Lower leg skin (tissue), 4 donors: ENCODE measurements around the gene RAB3C. TPM values are rescaled to one million over a fixed set of nuclear protein-coding genes. Genes with fewer than 3 reads are reported as not detected.
A peak's percentile ranks its signal among the peaks of the same experiment; 100 is the strongest.
"Not testable (repeated sequence)": the region's sequence is repeated elsewhere in the genome, so short reads cannot be mapped to it uniquely, and the experiment has no call there.

Source experiments
- DNase-seq, 2 donors: peaks; one replicate each; pipeline ENCODE4 v3.0.0-alpha.2; 2019; ENCODE audit warnings: low spot score in 2 of 2
- H3K4me3 ChIP-seq: fragments of 200-600 bp; sonication (generic); 2 replicates; pipeline ENCODE4 v1.5.1; 2017; ENCODE audit warnings: mild to moderate bottlenecking, low read depth; ENCODE audit not compliant: poor library complexity, severe bottlenecking
- POLR2A ChIP-seq, 2 donors: fragments of 450-650 bp; IDR thresholded peaks; one replicate each; pipeline ENCODE4 v1.6.1; 2016 to 2017; ENCODE audit warnings: antibody characterized with exemption in 2 of 2, mild to moderate bottlenecking in 1 of 2, moderate library complexity in 1 of 2
- WGBS, 2 donors: methylation state at CpG; one replicate each; pipeline ENCODE4 v1.1.5; 2018; 5-methylcytosine and 5-hydroxymethylcytosine counted together
- intact Hi-C: fragments of 100-400 bp; cut with DNase I; formaldehyde crosslinking; loops from one replicate; pipeline ENCODE4 v1.15.0; 2023; ENCODE audit warnings: low total_unique reads
- total RNA-seq, 4 donors: library from RNA; depleted of rRNA; stranded (reverse); fragments of >200 nt; gene quantifications; one replicate each; pipeline ENCODE4 v1.1.0, GENCODE V29; 2016
- TF ChIP-seq, protein P1 (sequence below), 3 donors: fragments of 450-650 bp; IDR thresholded peaks; one replicate each; pipeline ENCODE4 v1.5.1; 2016; ENCODE audit warnings: antibody characterized with exemption in 3 of 3, mild to moderate bottlenecking in 3 of 3, moderate library complexity in 2 of 3

Gene RAB3C
- total RNA-seq, 4 donors from 2014 or later = 0.04 to 1.2 (median 0.14) TPM

DNA sequence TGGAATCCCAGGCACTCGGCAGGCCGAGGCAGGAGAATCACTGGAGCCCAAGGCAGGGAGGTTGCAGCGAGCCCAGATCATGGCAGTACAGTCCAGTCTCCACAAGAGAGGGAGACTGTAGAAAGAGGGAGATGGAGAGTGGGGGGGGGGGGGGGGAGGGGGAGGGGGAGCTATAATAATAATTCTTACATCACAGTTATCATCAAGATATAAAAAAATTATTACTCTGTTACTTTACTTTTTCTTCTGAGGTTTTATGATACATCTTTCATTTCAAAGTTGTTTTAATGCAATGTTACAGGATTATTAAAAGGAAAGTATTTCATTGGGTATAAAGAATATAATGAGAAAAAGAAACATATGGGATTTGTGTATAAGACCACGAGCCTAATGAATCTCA lies 17.8 kb upstream of the RAB3C start:
- 81 to 91% methylated on average over 4 of the region's 4 CpGs for WGBS, 2 donors
- intact Hi-C loops = no loop called here
- DNase-seq = no peak
- no peak overlapping the region for H3K4me3 ChIP-seq
- TF ChIP-seq POLR2A (IDR thresholded peaks at IDR 0.05) = no peak
- TF ChIP-seq, protein P1, sequence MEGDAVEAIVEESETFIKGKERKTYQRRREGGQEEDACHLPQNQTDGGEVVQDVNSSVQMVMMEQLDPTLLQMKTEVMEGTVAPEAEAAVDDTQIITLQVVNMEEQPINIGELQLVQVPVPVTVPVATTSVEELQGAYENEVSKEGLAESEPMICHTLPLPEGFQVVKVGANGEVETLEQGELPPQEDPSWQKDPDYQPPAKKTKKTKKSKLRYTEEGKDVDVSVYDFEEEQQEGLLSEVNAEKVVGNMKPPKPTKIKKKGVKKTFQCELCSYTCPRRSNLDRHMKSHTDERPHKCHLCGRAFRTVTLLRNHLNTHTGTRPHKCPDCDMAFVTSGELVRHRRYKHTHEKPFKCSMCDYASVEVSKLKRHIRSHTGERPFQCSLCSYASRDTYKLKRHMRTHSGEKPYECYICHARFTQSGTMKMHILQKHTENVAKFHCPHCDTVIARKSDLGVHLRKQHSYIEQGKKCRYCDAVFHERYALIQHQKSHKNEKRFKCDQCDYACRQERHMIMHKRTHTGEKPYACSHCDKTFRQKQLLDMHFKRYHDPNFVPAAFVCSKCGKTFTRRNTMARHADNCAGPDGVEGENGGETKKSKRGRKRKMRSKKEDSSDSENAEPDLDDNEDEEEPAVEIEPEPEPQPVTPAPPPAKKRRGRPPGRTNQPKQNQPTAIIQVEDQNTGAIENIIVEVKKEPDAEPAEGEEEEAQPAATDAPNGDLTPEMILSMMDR (IDR thresholded peaks at IDR 0.05) = no peak

DNA sequence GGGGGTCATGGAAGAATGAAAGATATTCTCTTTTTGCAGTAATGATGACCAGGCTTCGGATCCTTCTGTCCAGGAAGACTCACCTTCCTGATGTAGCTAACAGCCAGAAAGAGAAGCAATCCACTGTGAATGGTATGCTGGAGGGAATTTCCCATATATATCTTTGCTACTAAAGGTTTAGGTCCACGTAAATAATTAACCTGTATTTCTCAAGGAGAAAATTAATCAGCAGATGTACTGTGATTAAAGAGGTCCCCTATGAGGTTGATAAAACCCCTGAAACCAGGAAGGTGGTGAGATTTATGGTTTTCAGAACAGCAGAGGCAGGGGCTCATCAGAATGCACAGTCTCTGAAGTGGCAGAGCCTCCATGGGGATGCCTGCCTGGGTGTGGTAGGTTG lies 11.4 kb upstream of the RAB3C start:
- intact Hi-C loops = no loop called here
- no peak overlapping the region for H3K4me3 ChIP-seq
- no peak for DNase-seq
- 74 to 79% methylated on average over 2 of the region's 2 CpGs for WGBS, 2 donors
- TF ChIP-seq, protein P1 (IDR thresholded peaks at IDR 0.05) = no peak
- no peak for TF ChIP-seq POLR2A (IDR thresholded peaks at IDR 0.05)

DNA sequence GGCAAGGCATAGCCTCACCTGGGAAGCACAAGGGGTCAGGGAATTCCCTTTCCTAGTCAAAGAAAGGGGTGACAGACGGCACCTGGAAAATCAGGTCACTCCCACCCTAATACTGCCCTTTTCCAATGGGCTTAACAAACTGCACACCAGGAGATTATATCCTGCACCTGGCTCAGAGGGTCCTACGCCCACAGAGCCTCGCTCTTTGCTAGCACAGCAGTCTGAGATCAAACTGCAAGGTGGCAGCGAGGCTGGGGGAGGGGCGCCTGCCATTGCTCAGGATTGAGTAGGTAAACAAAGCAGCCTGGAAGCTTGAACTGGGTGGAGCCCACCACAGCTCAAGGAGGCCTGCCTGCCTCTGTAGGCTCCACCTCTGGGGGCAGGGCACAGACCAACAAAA lies 9.9 kb upstream of the RAB3C start:
- intact Hi-C loops, H3K4me3 ChIP-seq, DNase-seq: not testable (repeated sequence)
- WGBS, 2 donors = 84 to 89% methylated on average over 5 of the region's 5 CpGs

DNA sequence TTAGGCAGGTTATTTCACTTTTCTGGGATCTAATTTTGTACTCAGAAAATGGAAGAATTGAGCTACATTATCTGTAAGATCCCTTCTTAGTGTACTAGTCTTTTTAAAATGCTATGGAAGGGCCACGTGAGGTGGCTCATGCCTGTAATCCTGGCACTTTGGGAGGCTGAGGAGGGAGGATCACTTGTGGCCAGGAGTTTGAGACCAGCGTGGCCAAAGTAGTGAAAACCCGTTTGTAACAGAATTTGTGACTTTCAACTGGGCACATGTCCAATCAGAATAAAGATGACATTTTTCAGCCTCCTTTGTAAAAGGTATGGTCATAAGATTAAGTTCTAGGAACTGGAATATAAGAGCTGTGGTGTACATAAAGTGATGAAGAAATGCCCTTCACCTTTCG lies 3.1 kb upstream of the RAB3C start:
- DNase-seq = no peak
- TF ChIP-seq, protein P1 (IDR thresholded peaks at IDR 0.05) = no peak
- TF ChIP-seq POLR2A (IDR thresholded peaks at IDR 0.05) = no peak
- WGBS, 2 donors = 67 to 68% methylated on average over 4 of the region's 4 CpGs
- intact Hi-C loops = no loop called here
- no peak overlapping the region for H3K4me3 ChIP-seq

DNA sequence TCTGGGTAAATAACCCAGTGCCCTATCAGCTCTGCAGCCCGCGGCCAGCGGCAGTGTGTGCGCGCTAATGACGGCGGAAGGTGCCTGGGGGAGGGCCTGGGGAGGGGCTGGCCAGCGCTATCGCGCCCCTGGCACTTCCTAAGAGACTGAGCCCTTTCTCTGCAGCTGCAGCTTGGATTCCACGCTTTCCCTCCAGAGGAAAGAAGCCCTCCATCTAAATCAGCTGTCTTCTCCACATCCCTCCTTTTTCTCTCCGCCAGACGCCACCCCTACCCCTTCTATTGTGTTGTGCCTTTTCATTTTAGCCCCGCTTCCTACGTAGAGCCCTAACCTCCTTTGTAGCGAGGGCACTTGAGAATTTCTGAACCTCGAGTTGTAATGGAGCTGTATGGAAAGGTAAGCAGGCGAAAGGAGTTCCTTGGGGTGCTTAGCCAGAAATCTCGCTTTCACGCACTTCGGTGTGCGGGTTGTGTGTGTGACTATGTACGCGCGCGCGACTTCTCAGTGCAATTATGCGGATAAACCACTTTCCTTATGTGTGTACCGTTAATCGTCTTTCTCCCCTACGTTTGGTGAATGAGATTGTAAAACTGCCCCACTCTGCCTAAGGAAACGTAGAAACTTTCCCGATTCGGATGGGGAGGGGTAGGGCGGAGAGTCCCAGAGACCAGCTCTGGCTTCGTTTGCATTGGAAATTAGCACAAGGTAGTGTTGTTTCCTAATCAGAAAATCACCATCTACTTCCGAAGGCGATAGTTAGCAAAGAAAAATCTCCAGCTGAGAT lies 664 bp upstream of the RAB3C start:
- TF ChIP-seq, protein P1 (IDR thresholded peaks at IDR 0.05) = no peak
- TF ChIP-seq POLR2A (IDR thresholded peaks at IDR 0.05) = no peak
- intact Hi-C loops = no loop called here
- no peak for DNase-seq
- peak overlapping the region; percentile 29 for H3K4me3 ChIP-seq
- 2 to 6% methylated on average over 38 of the region's 38 CpGs for WGBS, 2 donors

DNA sequence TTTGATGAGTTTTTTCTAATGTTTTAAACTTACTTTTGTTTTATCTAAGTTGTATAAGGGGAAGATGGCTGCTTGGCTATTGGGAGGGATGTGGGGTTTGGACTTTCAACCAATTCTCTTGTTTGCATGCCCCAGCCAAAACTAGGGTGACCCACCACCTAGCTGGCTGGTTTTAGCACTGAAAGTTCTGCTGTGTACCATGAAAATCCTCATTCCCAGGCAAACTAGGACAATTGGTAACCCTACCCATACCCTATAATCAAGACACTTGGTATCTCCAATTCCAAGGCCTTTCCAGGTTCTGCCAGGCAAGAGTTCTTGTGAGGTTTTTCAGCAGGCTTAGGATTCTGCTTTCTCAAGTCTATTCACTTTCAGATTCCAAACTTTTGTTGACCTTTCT lies 13.1 kb downstream of the RAB3C start:
- TF ChIP-seq, protein P1 (IDR thresholded peaks at IDR 0.05) = no peak
- no peak for TF ChIP-seq POLR2A (IDR thresholded peaks at IDR 0.05)
- DNase-seq = no peak
- no peak overlapping the region for H3K4me3 ChIP-seq
- intact Hi-C loops = no loop called here
